CD4-positive, alpha-beta memory T cell (primary cell): ENCODE data around the gene ZDHHC11. TPM values are rescaled to one million over a fixed set of nuclear protein-coding genes. Genes with fewer than 3 reads are reported as not detected.
"Not testable (repeated sequence)": the region's sequence is repeated elsewhere in the genome, so short reads cannot be mapped to it uniquely, and the experiment has no call there.

Experiments used
- CTCF ChIA-PET: fragments of 350-600 bp; sonication (Branson Sonifier 250); formaldehyde crosslinking; loops from one replicate; lab custom pipeline; 2021; ENCODE audit warnings: inconsistent platforms; ENCODE audit not compliant: partially characterized antibody; lab: Charles Lee
- POLR2A ChIA-PET: fragments of 350-600 bp; sonication (Branson Sonifier 250); formaldehyde crosslinking; loops from one replicate; lab custom pipeline; 2021; ENCODE audit not compliant: partially characterized antibody; lab: Charles Lee
- DNase-seq, 5 donors: peaks; one replicate each; pipeline versions ENCODE4 v3.0.0 to v3.0.0-alpha.2; 2020 to 2022; ENCODE audit warnings: mixed read lengths in 1 of 5
- H3K27ac ChIP-seq: one replicate; pipeline ENCODE4 v1.7.0; 2013; ENCODE audit warnings: low read depth, low read length
- H3K27me3 ChIP-seq: 2 replicates; pipeline ENCODE4 v1.7.0; 2013; ENCODE audit warnings: mild to moderate bottlenecking, low read length, moderate library complexity; ENCODE audit not compliant: insufficient read depth
- H3K36me3 ChIP-seq: 2 replicates; pipeline ENCODE4 v1.7.0; 2013; ENCODE audit warnings: mild to moderate bottlenecking, low read length, moderate library complexity; ENCODE audit not compliant: insufficient read depth
- H3K4me1 ChIP-seq: 2 replicates; pipeline ENCODE4 v1.7.0; 2013; ENCODE audit warnings: mild to moderate bottlenecking, low read length, moderate library complexity; ENCODE audit not compliant: insufficient read depth
- H3K4me3 ChIP-seq, 2 donors: one replicate each; pipeline ENCODE4 v1.7.0; 2013; ENCODE audit warnings: low read length in 2 of 2, mild to moderate bottlenecking in 1 of 2
- H3K9me3 ChIP-seq, 2 donors: one replicate each; pipeline ENCODE4 v1.7.0; 2013; ENCODE audit warnings: low read length in 2 of 2, control low read depth in 1 of 2; ENCODE audit not compliant: control insufficient read depth in 1 of 2
- H3K27ac Mint-ChIP-seq, 7 donors: one replicate each; pipeline ENCODE4 v1.8.0; 2020 to 2021; ENCODE audit warnings: mixed read lengths in 7 of 7, mild to moderate bottlenecking in 6 of 7, inconsistent platforms in 3 of 7, moderate library complexity in 3 of 7
- H3K27me3 Mint-ChIP-seq, 2 donors: one replicate each; pipeline ENCODE4 v1.8.0; 2020 to 2021; ENCODE audit warnings: mixed read lengths in 2 of 2
- H3K36me3 Mint-ChIP-seq, 2 donors: one replicate each; pipeline ENCODE4 v1.8.0; 2020 to 2021; ENCODE audit warnings: mixed read lengths in 2 of 2, inconsistent platforms in 1 of 2, mild to moderate bottlenecking in 1 of 2
- H3K4me1 Mint-ChIP-seq, 4 donors: one replicate each; pipeline ENCODE4 v1.8.0; 2020 to 2021; ENCODE audit warnings: mixed read lengths in 4 of 4, mild to moderate bottlenecking in 1 of 4
- H3K4me3 Mint-ChIP-seq, 8 donors: one replicate each; pipeline ENCODE4 v1.8.0; 2020 to 2021; ENCODE audit warnings: mixed read lengths in 8 of 8, mild to moderate bottlenecking in 7 of 8, moderate library complexity in 6 of 8, inconsistent platforms in 3 of 8
- H3K9me3 Mint-ChIP-seq, 8 donors: one replicate each; pipeline ENCODE4 v1.8.0; 2020 to 2021; ENCODE audit warnings: mixed read lengths in 8 of 8, mild to moderate bottlenecking in 5 of 8, inconsistent platforms in 3 of 8, moderate library complexity in 1 of 8
- intact Hi-C: fragments of 100-400 bp; cut with micrococcal nuclease; formaldehyde crosslinking; loops from one replicate; pipeline ENCODE4 v1.15.1; 2023
- polyA plus RNA-seq, 2 donors: library from polyadenylated mRNA; unstranded; fragments of 300-500 nt; fragmentation: Illumina TruSeq; gene quantifications; one replicate each; pipeline ENCODE4 v1.2.3, GENCODE V29; 2021
- total RNA-seq, 2 experiments: library from RNA; stranded (reverse); gene quantifications; one replicate each; pipeline ENCODE4 v1.2.3, GENCODE V29; 2021

The ZDHHC11 gene
- total and polyA plus RNA-seq, 4 experiments from 2014 or later: 0.28 to 15.3 (median 15.1) TPM; not detected in 1

GRCh38 chr5:783049-783802 lies 67.6 kb downstream of the ZDHHC11 start:
- H3K36me3 Mint-ChIP-seq, H3K27me3 ChIP-seq, POLR2A ChIA-PET, H3K4me1 ChIP-seq, H3K4me3 ChIP-seq, intact Hi-C loops, H3K36me3 ChIP-seq, H3K27me3 Mint-ChIP-seq, H3K9me3 ChIP-seq, H3K27ac ChIP-seq, H3K9me3 Mint-ChIP-seq, CTCF ChIA-PET, H3K4me1 Mint-ChIP-seq: not testable (repeated sequence)
- Mint-ChIP-seq H3K27ac (peak overlapping the region in 1 of 7 donors; percentile 85), H3K4me3 (peak overlapping the region; percentile 57 to 89 (median 80))
- DNase-seq: peak in 4 of 5 donors; percentile 39 to 51 (median 41)

DNA sequence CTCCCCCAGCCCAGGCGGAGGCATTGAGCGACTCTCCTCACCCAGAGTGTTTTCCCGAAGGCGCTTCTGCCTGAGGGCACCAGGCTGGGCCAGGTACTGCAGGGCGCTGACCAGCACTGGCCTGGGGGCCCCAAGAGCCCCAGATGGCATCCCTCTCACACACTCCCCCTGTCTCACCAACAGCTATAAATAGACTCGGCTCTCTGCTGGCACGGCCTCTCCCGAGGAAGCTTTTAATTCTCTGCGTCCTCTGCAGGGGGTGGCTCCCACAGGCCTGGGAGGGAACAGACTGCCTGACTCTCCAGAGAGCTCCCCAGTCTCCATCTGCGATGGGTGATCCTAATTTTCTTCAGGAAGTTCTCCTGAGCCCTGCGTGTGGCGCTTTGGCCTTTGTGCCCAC lies 68.4 kb downstream of the ZDHHC11 start:
- H3K27ac ChIP-seq, CTCF ChIA-PET, H3K4me3 Mint-ChIP-seq, H3K36me3 Mint-ChIP-seq, DNase-seq, H3K4me1 ChIP-seq, H3K27me3 Mint-ChIP-seq, intact Hi-C loops, H3K4me3 ChIP-seq, H3K9me3 Mint-ChIP-seq, H3K9me3 ChIP-seq, POLR2A ChIA-PET, H3K27me3 ChIP-seq, H3K36me3 ChIP-seq, H3K27ac Mint-ChIP-seq, H3K4me1 Mint-ChIP-seq: not testable (repeated sequence)

DNA sequence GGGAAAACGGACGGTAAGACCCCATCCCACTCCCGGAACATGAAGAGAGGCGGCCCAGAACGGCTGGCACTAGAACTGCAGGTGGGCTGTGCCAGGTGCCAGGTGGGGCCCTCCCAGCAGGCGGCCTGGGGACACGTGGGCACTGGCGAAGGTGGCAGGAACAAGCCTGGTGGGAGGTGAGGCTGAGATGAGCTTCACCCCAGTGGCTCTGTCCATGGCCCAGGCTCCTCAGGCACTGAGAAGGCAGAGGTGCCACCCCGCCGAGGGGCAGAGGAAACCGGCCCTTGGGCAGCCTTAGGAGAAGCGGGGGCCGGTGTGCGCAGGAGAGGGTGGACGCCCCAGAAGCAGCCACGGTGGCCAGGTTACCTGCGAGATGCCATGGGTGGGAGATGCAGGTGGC lies 70.2 kb downstream of the ZDHHC11 start:
- POLR2A ChIA-PET, H3K4me1 ChIP-seq, H3K4me3 Mint-ChIP-seq, intact Hi-C loops, H3K36me3 Mint-ChIP-seq, H3K27ac Mint-ChIP-seq, CTCF ChIA-PET, H3K9me3 Mint-ChIP-seq, H3K27ac ChIP-seq, H3K9me3 ChIP-seq, H3K4me1 Mint-ChIP-seq, DNase-seq, H3K4me3 ChIP-seq, H3K36me3 ChIP-seq, H3K27me3 Mint-ChIP-seq, H3K27me3 ChIP-seq: not testable (repeated sequence)

- H3K36me3 ChIP-seq, H3K27me3 Mint-ChIP-seq, H3K27me3 ChIP-seq, H3K36me3 Mint-ChIP-seq, H3K4me1 Mint-ChIP-seq, H3K4me1 ChIP-seq, DNase-seq, H3K27ac ChIP-seq, POLR2A ChIA-PET, intact Hi-C loops, H3K9me3 Mint-ChIP-seq, H3K4me3 Mint-ChIP-seq, H3K9me3 ChIP-seq, CTCF ChIA-PET, H3K4me3 ChIP-seq: not testable (repeated sequence)
- H3K27ac Mint-ChIP-seq: peak overlapping the region in 2 of 7 donors; percentile 36 to 71
Observed at GRCh38 chr5:778967-779366, 71.8 kb downstream of the ZDHHC11 start.

DNA sequence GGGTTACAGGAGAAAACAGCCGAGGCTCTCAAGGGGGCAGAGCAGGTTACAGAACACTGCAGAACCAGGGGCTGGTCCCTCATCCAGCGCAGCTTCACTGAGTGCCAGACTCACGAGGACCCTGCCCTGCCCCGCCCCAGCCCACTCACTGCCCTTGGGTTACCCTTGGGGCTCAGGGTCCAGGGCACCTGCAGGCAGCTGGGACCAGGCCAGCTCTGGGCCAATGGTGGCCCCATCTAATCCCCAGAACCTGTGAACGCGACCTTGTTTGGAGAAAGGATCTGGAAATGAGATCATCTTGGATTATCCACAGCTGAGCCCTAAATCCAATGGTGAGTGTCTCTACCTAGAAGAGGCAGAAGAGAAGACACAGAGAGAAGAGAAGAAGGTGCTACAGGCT lies 72.4 kb downstream of the ZDHHC11 start:
- H3K36me3 Mint-ChIP-seq, H3K27ac ChIP-seq, H3K9me3 ChIP-seq, DNase-seq, POLR2A ChIA-PET, intact Hi-C loops, H3K4me1 ChIP-seq, CTCF ChIA-PET, H3K27me3 Mint-ChIP-seq, H3K4me3 Mint-ChIP-seq, H3K4me1 Mint-ChIP-seq, H3K9me3 Mint-ChIP-seq, H3K27ac Mint-ChIP-seq, H3K27me3 ChIP-seq, H3K4me3 ChIP-seq, H3K36me3 ChIP-seq: not testable (repeated sequence)

DNA sequence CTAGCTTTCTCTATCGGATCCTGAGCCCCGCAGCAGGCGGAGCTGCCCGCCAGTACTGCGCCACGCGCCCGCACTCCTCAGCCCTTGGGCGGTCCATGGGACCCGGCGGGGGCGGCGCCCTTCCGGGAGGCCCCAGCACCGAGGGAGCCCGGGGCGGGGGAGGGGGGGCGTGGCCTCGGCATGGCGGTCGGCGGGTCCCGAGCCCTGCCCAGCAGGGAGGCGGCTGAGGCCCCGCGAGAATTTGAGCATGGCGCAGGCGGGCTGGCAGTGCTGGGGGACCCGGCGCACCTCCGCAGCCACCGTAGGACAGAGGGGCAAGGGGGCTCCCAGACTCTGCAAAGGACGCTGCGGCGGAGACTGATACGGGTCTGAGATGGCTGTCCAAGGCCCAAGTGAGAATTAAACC lies 73.0 kb downstream of the ZDHHC11 start:
- no peaks in the 10 kb centered on the region for H3K36me3 ChIP-seq
- Mint-ChIP-seq H3K4me3 (no peak overlapping the region), H3K27ac (no peak overlapping the region), H3K27me3 (no peaks in the 10 kb centered on the region), H3K4me1 (peaks cover 0 to 4% (median under 1%) of the 10 kb centered on the region in 4 donors), H3K9me3 (peaks cover 0 to 2% (median 0%) of the 10 kb centered on the region in 8 donors), H3K36me3 (no peaks in the 10 kb centered on the region)
- POLR2A ChIA-PET: interaction anchor here (0.7 kb wide), 1 partner anchor 19 kb away, joined by 4 read pairs; no protein-coding TSS in a partner anchor
- CTCF ChIA-PET: interaction anchor here (1.2 to 1.4 kb wide), 2 partner anchors 13 to 19 kb away, joined by 3 to 4 read pairs; no protein-coding TSS in a partner anchor
- intact Hi-C loops: no loop called here
- H3K9me3 ChIP-seq: no peaks in the 10 kb centered on the region
- DNase-seq: no peak
- no peak overlapping the region for H3K4me3 ChIP-seq
- H3K27ac ChIP-seq: no peak overlapping the region
- no peaks in the 10 kb centered on the region for H3K27me3 ChIP-seq
- no peaks in the 10 kb centered on the region for H3K4me1 ChIP-seq

DNA sequence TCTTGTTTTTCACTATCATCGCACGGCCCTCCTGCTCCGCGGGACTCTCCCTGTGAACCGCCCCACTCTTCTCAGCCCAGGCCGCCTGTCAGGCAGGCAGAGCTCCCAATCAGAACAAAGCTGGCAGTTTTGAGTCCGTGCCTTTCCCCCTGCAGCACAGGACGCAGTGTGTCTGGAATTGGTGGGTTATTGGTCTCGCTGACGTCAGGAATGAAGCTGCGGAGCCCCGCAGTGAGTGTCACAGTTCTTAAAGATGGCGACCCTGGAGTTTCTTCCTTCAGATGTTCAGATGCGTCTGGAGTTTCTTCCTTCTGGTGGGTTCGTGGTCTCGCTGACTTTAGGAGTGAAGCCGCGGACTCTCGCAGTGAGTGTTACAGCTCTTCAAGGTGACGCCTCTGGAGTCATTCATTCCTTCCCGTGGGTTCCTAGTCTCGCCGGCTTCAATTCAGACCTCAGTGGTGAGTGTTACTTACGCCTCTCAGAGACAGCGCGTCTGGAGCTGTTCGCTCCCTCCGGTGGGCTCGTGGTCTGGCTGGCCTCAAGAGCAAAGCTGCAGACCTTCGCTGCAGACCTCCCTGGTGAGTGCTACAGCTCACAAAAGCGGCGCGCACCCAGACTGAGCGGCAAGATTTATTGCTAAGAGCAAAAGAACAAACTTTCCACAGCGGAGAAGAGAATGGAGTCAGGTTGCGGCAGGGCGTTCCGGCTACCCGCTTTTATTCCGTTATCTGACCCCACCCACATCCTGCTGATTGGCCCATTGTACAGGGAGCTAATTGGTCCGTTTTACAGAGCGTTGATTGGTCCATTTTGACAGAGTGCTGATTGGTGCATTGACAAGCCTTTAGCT lies 73.7 kb downstream of the ZDHHC11 start:
- H3K27ac Mint-ChIP-seq: no peak overlapping the region
- H3K4me1 ChIP-seq: no peaks in the 10 kb centered on the region
- ChIA-PET POLR2A (interaction anchor here (0.7 kb wide), 1 partner anchor 18 kb away, joined by 4 read pairs; no protein-coding TSS in a partner anchor), CTCF (interaction anchor here (1.2 to 1.4 kb wide), 2 partner anchors 12 to 18 kb away, joined by 3 to 4 read pairs; no protein-coding TSS in a partner anchor)
- no peaks in the 10 kb centered on the region for H3K27me3 Mint-ChIP-seq
- no peak overlapping the region for H3K4me3 ChIP-seq
- DNase-seq: no peak
- no peaks in the 10 kb centered on the region for H3K9me3 ChIP-seq
- H3K27me3 ChIP-seq: no peaks in the 10 kb centered on the region
- peaks cover 0 to 4% (median under 1%) of the 10 kb centered on the region in 4 donors for H3K4me1 Mint-ChIP-seq
- H3K4me3 Mint-ChIP-seq: no peak overlapping the region
- intact Hi-C loops: no loop called here
- no peaks in the 10 kb centered on the region for H3K36me3 Mint-ChIP-seq
- H3K36me3 ChIP-seq: no peaks in the 10 kb centered on the region
- H3K9me3 Mint-ChIP-seq: peaks cover 0 to 2% (median 0%) of the 10 kb centered on the region in 8 donors
- H3K27ac ChIP-seq: no peak overlapping the region
